ENCODE measurements around the gene SPATA18. TPM values are rescaled to one million over a fixed set of nuclear protein-coding genes. Genes with fewer than 3 reads are reported as not detected.
A peak's percentile ranks its signal among the peaks of the same experiment; 100 is the strongest.

SPATA18 gene
- total and polyA plus RNA-seq, 2 donors (not counting 1 experiment from before 2014, with no cell fraction given) = 7.2 to 20.5 TPM

- TF ChIP-seq CTCF (conservative IDR thresholded peaks at IDR 0.05 in 1 of 2, IDR thresholded peaks at IDR 0.05 in 1 of 2; ENCODE audit: low read depth in 1 of 2, low read length in 2 of 2) (no peak), EZH2 (IDR thresholded peaks at IDR 0.05; ENCODE audit: low read length, missing control alignments) (no peak)
- no peak for DNase-seq (ENCODE audit: low read depth in 2 of 2)
- H3K4me1 ChIP-seq (ENCODE audit: control insufficient read depth, extremely low read depth, insufficient read depth, low read length) = no peaks in the 10 kb centered on the region
- no peak overlapping the region for H3K4me2 ChIP-seq (ENCODE audit: extremely low read depth, insufficient read depth, low read length)
- H3K36me3 ChIP-seq (ENCODE audit: control insufficient read depth, insufficient read depth, low read length) = no peaks in the 10 kb centered on the region
- H2AFZ ChIP-seq (ENCODE audit: low read length) = no peak overlapping the region
- no peaks in the 10 kb centered on the region for H3K9me3 ChIP-seq (ENCODE audit: control insufficient read depth, insufficient read depth, low read depth, low read length)
- no peaks in the 10 kb centered on the region for H3K27me3 ChIP-seq (ENCODE audit: control insufficient read depth, insufficient read depth, low read length)
- no peak overlapping the region for H3K9ac ChIP-seq (ENCODE audit: insufficient read depth, low read length)
- no peak overlapping the region for H3K4me3 ChIP-seq (replicated peaks in 1 of 4; ENCODE audit: control extremely low read depth in 1 of 4, insufficient read depth in 1 of 4, low read depth in 3 of 4, low read length in 4 of 4)
- H3K27ac ChIP-seq (ENCODE audit: insufficient read depth, low read length) = no peak overlapping the region
- no peaks in the 10 kb centered on the region for H4K20me1 ChIP-seq (ENCODE audit: control insufficient read depth, extremely low read depth, insufficient read depth, low read length)
- no peaks in the 10 kb centered on the region for H3K79me2 ChIP-seq (ENCODE audit: control insufficient read depth, insufficient read depth, low read length)
Measured at GRCh38 chr4:52094376-52095145, 43.5 kb downstream of the SPATA18 start.

- Histone ChIP-seq H3K79me2 (ENCODE audit: control insufficient read depth, insufficient read depth, low read length) (no peaks in the 10 kb centered on the region), H3K27me3 (ENCODE audit: control insufficient read depth, insufficient read depth, low read length) (no peaks in the 10 kb centered on the region), H3K9ac (ENCODE audit: insufficient read depth, low read length) (no peak overlapping the region), H3K9me3 (ENCODE audit: control insufficient read depth, insufficient read depth, low read depth, low read length) (no peaks in the 10 kb centered on the region), H2AFZ (ENCODE audit: low read length) (no peak overlapping the region), H4K20me1 (ENCODE audit: control insufficient read depth, extremely low read depth, insufficient read depth, low read length) (no peaks in the 10 kb centered on the region), H3K4me2 (ENCODE audit: extremely low read depth, insufficient read depth, low read length) (no peak overlapping the region), H3K36me3 (ENCODE audit: control insufficient read depth, insufficient read depth, low read length) (no peaks in the 10 kb centered on the region), H3K4me3 (replicated peaks in 1 of 4; ENCODE audit: control extremely low read depth in 1 of 4, insufficient read depth in 1 of 4, low read depth in 3 of 4, low read length in 4 of 4) (no peak overlapping the region), H3K27ac (ENCODE audit: insufficient read depth, low read length) (no peak overlapping the region), H3K4me1 (ENCODE audit: control insufficient read depth, extremely low read depth, insufficient read depth, low read length) (no peaks in the 10 kb centered on the region)
- TF ChIP-seq CTCF (conservative IDR thresholded peaks at IDR 0.05 in 1 of 2, IDR thresholded peaks at IDR 0.05 in 1 of 2; ENCODE audit: low read depth in 1 of 2, low read length in 2 of 2) (no peak), EZH2 (IDR thresholded peaks at IDR 0.05; ENCODE audit: low read length, missing control alignments) (no peak)
- DNase-seq (ENCODE audit: low read depth in 2 of 2) = no peak
Measured at GRCh38 chr4:52095374-52095773, 44.3 kb downstream of the SPATA18 start.

- H3K9me3 ChIP-seq (ENCODE audit: control insufficient read depth, insufficient read depth, low read depth, low read length) = no peaks in the 10 kb centered on the region
- no peaks in the 10 kb centered on the region for H3K27me3 ChIP-seq (ENCODE audit: control insufficient read depth, insufficient read depth, low read length)
- H4K20me1 ChIP-seq (ENCODE audit: control insufficient read depth, extremely low read depth, insufficient read depth, low read length) = no peaks in the 10 kb centered on the region
- TF ChIP-seq EZH2 (IDR thresholded peaks at IDR 0.05; ENCODE audit: low read length, missing control alignments) (no peak), CTCF (conservative IDR thresholded peaks at IDR 0.05 in 1 of 2, IDR thresholded peaks at IDR 0.05 in 1 of 2; ENCODE audit: low read depth in 1 of 2, low read length in 2 of 2) (no peak)
- H3K4me1 ChIP-seq (ENCODE audit: control insufficient read depth, extremely low read depth, insufficient read depth, low read length) = no peaks in the 10 kb centered on the region
- no peak overlapping the region for H3K4me3 ChIP-seq (replicated peaks in 1 of 4; ENCODE audit: control extremely low read depth in 1 of 4, insufficient read depth in 1 of 4, low read depth in 3 of 4, low read length in 4 of 4)
- no peaks in the 10 kb centered on the region for H3K79me2 ChIP-seq (ENCODE audit: control insufficient read depth, insufficient read depth, low read length)
- H3K27ac ChIP-seq (ENCODE audit: insufficient read depth, low read length) = no peak overlapping the region
- H3K9ac ChIP-seq (ENCODE audit: insufficient read depth, low read length) = no peak overlapping the region
- no peaks in the 10 kb centered on the region for H3K36me3 ChIP-seq (ENCODE audit: control insufficient read depth, insufficient read depth, low read length)
- peak in 1 of 2 donors; percentile 52 for DNase-seq (ENCODE audit: low read depth in 2 of 2)
- no peak overlapping the region for H3K4me2 ChIP-seq (ENCODE audit: extremely low read depth, insufficient read depth, low read length)
- no peak overlapping the region for H2AFZ ChIP-seq (ENCODE audit: low read length)
Measured at GRCh38 chr4:52096048-52096447, 44.9 kb downstream of the SPATA18 start.

All from fibroblast of lung (primary cell).